ENCODE results near the gene KIF15. TPM values are rescaled to one million over a fixed set of nuclear protein-coding genes. Genes with fewer than 3 reads are reported as not detected.

Gene KIF15
- polyA plus RNA-seq, 1 donor (not counting 4 experiments of a cell fraction or from before 2014, with no cell fraction given) = 2.8 TPM

- Histone ChIP-seq H4K20me1 (ENCODE audit: control insufficient read depth, extremely low read depth, insufficient read depth, low read length) (no peaks in the 10 kb centered on the region), H3K36me3 (ENCODE audit: control insufficient read depth in 2 of 2, extremely low read depth in 1 of 2, insufficient read depth in 2 of 2, low read length in 2 of 2) (no peaks in the 10 kb centered on the region), H3K9ac (ENCODE audit: control insufficient read depth, extremely low read depth, insufficient read depth, low read length) (no peak overlapping the region), H3K9me1 (ENCODE audit: control insufficient read depth, extremely low read depth, insufficient read depth, low read length) (no peaks in the 10 kb centered on the region), H3K79me2 (ENCODE audit: control insufficient read depth, insufficient read depth, low read length) (no peaks in the 10 kb centered on the region), H3K4me3 (ENCODE audit: control insufficient read depth in 2 of 3, extremely low read depth in 1 of 3, insufficient read depth in 2 of 3, low read depth in 1 of 3, low read length in 3 of 3) (no peak overlapping the region), H3K4me1 (ENCODE audit: control insufficient read depth, extremely low read depth, insufficient read depth, low read length) (peaks cover 24% of the 10 kb centered on the region), H3K27ac (ENCODE audit: control insufficient read depth, insufficient read depth, low read length) (no peak overlapping the region), H2AFZ (ENCODE audit: control insufficient read depth, low read length) (no peak overlapping the region), H3K4me2 (ENCODE audit: control insufficient read depth, extremely low read depth, insufficient read depth, low read depth, low read length) (no peak overlapping the region), H3K9me3 (ENCODE audit: control insufficient read depth, low read depth, low read length) (no peaks in the 10 kb centered on the region), H3K27me3 (ENCODE audit: control insufficient read depth, extremely low read depth, insufficient read depth, low read length) (no peaks in the 10 kb centered on the region)
- FAIRE-seq (no peak), DNase-seq (ENCODE audit: low read depth, low spot score) (no peak)
- TF ChIP-seq EZH2 (IDR thresholded peaks at IDR 0.05; ENCODE audit: low read length) = no peak
- TF ChIP-seq CTCF (optimal IDR thresholded peaks at IDR 0.05 in 1 of 3, IDR thresholded peaks at IDR 0.05 in 1 of 3, conservative IDR thresholded peaks at IDR 0.05 in 1 of 3; ENCODE audit: extremely low read depth in 1 of 3, insufficient read depth in 2 of 3, low read length in 3 of 3) = no peak
- dilution Hi-C loops (cut with MboI; ENCODE audit: extremely low pct_ligation_motif_present, low sequenced_read_pairs) = no loop called here
Measured at GRCh38 chr3:44896440-44896839, 134.8 kb downstream of the KIF15 start.

- no peak for TF ChIP-seq CTCF (optimal IDR thresholded peaks at IDR 0.05 in 1 of 3, IDR thresholded peaks at IDR 0.05 in 1 of 3, conservative IDR thresholded peaks at IDR 0.05 in 1 of 3; ENCODE audit: extremely low read depth in 1 of 3, insufficient read depth in 2 of 3, low read length in 3 of 3)
- TF ChIP-seq EZH2 (IDR thresholded peaks at IDR 0.05; ENCODE audit: low read length) = no peak
- no peaks in the 10 kb centered on the region for H3K36me3 ChIP-seq (ENCODE audit: control insufficient read depth in 2 of 2, extremely low read depth in 1 of 2, insufficient read depth in 2 of 2, low read length in 2 of 2)
- peak overlapping the region; percentile 41 for H3K4me2 ChIP-seq (ENCODE audit: control insufficient read depth, extremely low read depth, insufficient read depth, low read depth, low read length)
- no peak overlapping the region for H3K27ac ChIP-seq (ENCODE audit: control insufficient read depth, insufficient read depth, low read length)
- peaks cover 10% of the 10 kb centered on the region for H3K4me1 ChIP-seq (ENCODE audit: control insufficient read depth, extremely low read depth, insufficient read depth, low read length)
- no peaks in the 10 kb centered on the region for H3K79me2 ChIP-seq (ENCODE audit: control insufficient read depth, insufficient read depth, low read length)
- dilution Hi-C loops (cut with MboI; ENCODE audit: extremely low pct_ligation_motif_present, low sequenced_read_pairs) = no loop called here
- DNase-seq (ENCODE audit: low read depth, low spot score) (no peak), FAIRE-seq (no peak)
- H3K4me3 ChIP-seq (ENCODE audit: control insufficient read depth in 2 of 3, extremely low read depth in 1 of 3, insufficient read depth in 2 of 3, low read depth in 1 of 3, low read length in 3 of 3) = no peak overlapping the region
- H3K27me3 ChIP-seq (ENCODE audit: control insufficient read depth, extremely low read depth, insufficient read depth, low read length) = no peaks in the 10 kb centered on the region
- no peaks in the 10 kb centered on the region for H3K9me3 ChIP-seq (ENCODE audit: control insufficient read depth, low read depth, low read length)
- H3K9ac ChIP-seq (ENCODE audit: control insufficient read depth, extremely low read depth, insufficient read depth, low read length) = peak overlapping the region; percentile 22
- H4K20me1 ChIP-seq (ENCODE audit: control insufficient read depth, extremely low read depth, insufficient read depth, low read length) = no peaks in the 10 kb centered on the region
- H3K9me1 ChIP-seq (ENCODE audit: control insufficient read depth, extremely low read depth, insufficient read depth, low read length) = no peaks in the 10 kb centered on the region
- H2AFZ ChIP-seq (ENCODE audit: control insufficient read depth, low read length) = peak overlapping the region; percentile 74
Measured at GRCh38 chr3:44899683-44900367, 138.2 kb downstream of the KIF15 start.
